ENCODE results near the gene MAP4.

DNA sequence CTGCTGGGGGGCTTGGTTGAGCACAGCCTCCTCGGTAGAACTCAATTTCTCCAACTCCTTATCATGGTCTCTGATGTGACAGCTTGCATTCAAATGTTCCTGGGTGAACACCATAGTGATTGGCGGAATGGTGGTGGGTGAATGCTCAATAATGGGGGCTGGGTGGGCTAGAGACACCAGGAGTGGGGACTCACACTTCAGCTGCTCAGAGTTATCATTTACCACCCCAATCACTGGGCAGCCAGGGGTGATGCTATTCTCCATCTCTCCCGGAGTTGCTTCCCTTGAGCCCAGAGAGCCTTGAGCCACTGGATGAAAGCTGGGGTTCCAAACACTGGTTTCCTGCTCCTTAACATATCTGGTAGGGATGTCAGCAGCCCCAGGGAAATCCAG, 124.6 kb downstream of the MAP4 start:
- TF ChIP-seq, protein P1, sequence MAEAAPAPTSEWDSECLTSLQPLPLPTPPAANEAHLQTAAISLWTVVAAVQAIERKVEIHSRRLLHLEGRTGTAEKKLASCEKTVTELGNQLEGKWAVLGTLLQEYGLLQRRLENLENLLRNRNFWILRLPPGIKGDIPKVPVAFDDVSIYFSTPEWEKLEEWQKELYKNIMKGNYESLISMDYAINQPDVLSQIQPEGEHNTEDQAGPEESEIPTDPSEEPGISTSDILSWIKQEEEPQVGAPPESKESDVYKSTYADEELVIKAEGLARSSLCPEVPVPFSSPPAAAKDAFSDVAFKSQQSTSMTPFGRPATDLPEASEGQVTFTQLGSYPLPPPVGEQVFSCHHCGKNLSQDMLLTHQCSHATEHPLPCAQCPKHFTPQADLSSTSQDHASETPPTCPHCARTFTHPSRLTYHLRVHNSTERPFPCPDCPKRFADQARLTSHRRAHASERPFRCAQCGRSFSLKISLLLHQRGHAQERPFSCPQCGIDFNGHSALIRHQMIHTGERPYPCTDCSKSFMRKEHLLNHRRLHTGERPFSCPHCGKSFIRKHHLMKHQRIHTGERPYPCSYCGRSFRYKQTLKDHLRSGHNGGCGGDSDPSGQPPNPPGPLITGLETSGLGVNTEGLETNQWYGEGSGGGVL (tag by site-specific recombination; IDR thresholded peaks at IDR 0.05) = no peak
- TF ChIP-seq, protein P2, sequence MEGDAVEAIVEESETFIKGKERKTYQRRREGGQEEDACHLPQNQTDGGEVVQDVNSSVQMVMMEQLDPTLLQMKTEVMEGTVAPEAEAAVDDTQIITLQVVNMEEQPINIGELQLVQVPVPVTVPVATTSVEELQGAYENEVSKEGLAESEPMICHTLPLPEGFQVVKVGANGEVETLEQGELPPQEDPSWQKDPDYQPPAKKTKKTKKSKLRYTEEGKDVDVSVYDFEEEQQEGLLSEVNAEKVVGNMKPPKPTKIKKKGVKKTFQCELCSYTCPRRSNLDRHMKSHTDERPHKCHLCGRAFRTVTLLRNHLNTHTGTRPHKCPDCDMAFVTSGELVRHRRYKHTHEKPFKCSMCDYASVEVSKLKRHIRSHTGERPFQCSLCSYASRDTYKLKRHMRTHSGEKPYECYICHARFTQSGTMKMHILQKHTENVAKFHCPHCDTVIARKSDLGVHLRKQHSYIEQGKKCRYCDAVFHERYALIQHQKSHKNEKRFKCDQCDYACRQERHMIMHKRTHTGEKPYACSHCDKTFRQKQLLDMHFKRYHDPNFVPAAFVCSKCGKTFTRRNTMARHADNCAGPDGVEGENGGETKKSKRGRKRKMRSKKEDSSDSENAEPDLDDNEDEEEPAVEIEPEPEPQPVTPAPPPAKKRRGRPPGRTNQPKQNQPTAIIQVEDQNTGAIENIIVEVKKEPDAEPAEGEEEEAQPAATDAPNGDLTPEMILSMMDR (tag by site-specific recombination; IDR thresholded peaks at IDR 0.05) = no peak
- TF ChIP-seq SP2 (tag by site-specific recombination; IDR thresholded peaks at IDR 0.05) = no peak
- TF ChIP-seq, protein P3, sequence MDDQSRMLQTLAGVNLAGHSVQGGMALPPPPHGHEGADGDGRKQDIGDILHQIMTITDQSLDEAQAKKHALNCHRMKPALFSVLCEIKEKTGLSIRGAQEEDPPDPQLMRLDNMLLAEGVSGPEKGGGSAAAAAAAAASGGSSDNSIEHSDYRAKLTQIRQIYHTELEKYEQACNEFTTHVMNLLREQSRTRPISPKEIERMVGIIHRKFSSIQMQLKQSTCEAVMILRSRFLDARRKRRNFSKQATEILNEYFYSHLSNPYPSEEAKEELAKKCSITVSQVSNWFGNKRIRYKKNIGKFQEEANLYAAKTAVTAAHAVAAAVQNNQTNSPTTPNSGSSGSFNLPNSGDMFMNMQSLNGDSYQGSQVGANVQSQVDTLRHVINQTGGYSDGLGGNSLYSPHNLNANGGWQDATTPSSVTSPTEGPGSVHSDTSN (CRISPR knock-in tag; IDR thresholded peaks at IDR 0.05) = no peak
- no peak for TF ChIP-seq ZNF660 (tag by site-specific recombination; IDR thresholded peaks at IDR 0.05)
- no peak for TF ChIP-seq ZNF529 (tag by site-specific recombination; IDR thresholded peaks at IDR 0.05; ENCODE audit: insufficient replicate concordance)
- no peak for TF ChIP-seq ZNF416 (tag by site-specific recombination; IDR thresholded peaks at IDR 0.05)
- TF ChIP-seq ZNF670 (tag by site-specific recombination; IDR thresholded peaks at IDR 0.05; ENCODE audit: low read depth) = no peak
- TF ChIP-seq SCRT2 (tag by site-specific recombination; IDR thresholded peaks at IDR 0.05) = no peak
- TF ChIP-seq, protein P4, sequence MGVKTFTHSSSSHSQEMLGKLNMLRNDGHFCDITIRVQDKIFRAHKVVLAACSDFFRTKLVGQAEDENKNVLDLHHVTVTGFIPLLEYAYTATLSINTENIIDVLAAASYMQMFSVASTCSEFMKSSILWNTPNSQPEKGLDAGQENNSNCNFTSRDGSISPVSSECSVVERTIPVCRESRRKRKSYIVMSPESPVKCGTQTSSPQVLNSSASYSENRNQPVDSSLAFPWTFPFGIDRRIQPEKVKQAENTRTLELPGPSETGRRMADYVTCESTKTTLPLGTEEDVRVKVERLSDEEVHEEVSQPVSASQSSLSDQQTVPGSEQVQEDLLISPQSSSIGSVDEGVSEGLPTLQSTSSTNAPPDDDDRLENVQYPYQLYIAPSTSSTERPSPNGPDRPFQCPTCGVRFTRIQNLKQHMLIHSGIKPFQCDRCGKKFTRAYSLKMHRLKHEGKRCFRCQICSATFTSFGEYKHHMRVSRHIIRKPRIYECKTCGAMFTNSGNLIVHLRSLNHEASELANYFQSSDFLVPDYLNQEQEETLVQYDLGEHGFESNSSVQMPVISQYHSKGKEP (tag by site-specific recombination; IDR thresholded peaks at IDR 0.05) = no peak
- no peak for TF ChIP-seq ZBTB1 (tag by site-specific recombination; IDR thresholded peaks at IDR 0.05)

Measured in HEK293 (cell line).